GM18498 (cell line): ENCODE measurements around the gene MUS81.

Source experiments
- ATAC-seq: cut with Tn5 transposase; IDR thresholded peaks from one replicate; pipeline ENCODE4 v1.9.1; 2021; ENCODE audit warnings: mild to moderate bottlenecking, moderate library complexity; ENCODE audit not compliant: unreplicated experiment

Gene MUS81

DNA sequence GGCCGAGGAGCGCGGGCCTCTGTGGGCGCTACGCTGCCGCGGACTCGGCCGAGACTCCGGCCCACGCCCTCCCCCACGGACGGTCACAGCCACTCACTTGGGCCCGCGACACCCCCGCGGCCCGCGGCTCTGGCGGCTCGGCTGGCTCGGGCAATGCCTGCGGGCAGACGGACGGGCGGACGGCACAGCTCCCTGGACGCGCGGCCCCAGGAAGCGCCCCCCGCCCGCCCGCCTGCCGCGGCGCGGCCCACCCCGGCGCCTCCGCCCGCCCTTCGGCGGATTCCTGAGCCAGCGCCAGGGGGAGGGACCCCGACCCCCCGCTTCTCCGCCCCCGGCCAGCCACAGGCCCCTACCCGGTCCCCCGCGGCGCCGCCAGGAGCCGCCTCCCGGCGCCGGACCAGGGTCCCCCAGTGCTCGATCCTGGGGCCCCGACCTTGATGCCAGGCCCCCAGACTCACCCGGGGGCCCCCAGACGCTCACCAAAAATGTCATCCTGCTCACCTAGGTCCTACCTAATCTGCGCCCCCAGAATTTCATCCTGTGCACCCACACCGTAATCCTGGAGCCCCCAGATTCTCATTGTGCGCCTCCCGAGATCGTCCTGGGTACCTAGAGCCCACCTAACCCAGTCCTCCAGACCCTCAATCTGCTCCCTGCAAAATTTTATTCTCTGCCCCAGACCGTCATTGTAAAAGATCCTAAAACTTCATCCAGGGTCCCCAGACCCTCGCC is 12.5 kb downstream of the MUS81 start, which contains the start of gene EFEMP2:
Gene EFEMP2, minus strand, starts transcription at position 215 of the 732 bp plus-strand sequence. CDS start 446 bp downstream, outside the sequence.
- no peak for ATAC-seq

- ATAC-seq, result peak; percentile 86
These were observed 13.3 kb downstream of the MUS81 start for GRCh38 chr11:65873318-65874156.

GRCh38 chr11:65879617-65880016 is 19.4 kb downstream of the MUS81 start, which contains the start of gene CTSW:
Gene CTSW, plus strand, starts transcription at chr11:65879837. Its CDS starts 18 bp downstream, at chr11:65879855.
- ATAC-seq, result no peak

- no peak for ATAC-seq
These were observed 19.8 kb downstream of the MUS81 start for GRCh38 chr11:65880027-65880426.

DNA sequence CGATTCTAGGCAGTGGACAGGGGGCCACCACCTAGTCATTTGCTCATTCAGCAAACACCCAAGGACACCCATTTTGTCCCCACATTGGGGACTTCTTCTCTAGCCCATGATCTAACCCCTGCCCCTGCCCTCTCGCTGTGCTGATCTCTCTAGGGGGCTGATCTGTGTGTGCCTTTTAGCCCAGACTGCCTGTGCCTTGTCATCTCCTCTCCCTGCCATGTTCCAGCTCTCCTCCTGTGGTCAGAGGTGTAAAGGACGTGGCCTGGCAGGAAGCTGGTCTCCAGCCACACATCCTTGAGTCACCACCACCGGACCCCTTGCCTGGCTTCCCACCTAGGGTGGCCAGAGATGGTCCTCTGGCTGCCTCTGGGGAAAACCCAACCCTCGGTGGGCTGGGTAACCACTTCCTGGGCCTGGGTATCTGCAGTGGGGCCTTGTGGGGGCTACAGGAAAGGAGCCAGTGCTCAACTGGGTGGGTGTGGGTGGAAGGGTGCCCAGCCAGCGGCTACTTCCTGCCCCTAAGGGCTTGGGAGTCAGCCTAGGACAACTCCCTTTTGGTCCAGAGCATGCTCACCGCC is 20.7 kb downstream of the MUS81 start:
- ATAC-seq, result no peak

DNA sequence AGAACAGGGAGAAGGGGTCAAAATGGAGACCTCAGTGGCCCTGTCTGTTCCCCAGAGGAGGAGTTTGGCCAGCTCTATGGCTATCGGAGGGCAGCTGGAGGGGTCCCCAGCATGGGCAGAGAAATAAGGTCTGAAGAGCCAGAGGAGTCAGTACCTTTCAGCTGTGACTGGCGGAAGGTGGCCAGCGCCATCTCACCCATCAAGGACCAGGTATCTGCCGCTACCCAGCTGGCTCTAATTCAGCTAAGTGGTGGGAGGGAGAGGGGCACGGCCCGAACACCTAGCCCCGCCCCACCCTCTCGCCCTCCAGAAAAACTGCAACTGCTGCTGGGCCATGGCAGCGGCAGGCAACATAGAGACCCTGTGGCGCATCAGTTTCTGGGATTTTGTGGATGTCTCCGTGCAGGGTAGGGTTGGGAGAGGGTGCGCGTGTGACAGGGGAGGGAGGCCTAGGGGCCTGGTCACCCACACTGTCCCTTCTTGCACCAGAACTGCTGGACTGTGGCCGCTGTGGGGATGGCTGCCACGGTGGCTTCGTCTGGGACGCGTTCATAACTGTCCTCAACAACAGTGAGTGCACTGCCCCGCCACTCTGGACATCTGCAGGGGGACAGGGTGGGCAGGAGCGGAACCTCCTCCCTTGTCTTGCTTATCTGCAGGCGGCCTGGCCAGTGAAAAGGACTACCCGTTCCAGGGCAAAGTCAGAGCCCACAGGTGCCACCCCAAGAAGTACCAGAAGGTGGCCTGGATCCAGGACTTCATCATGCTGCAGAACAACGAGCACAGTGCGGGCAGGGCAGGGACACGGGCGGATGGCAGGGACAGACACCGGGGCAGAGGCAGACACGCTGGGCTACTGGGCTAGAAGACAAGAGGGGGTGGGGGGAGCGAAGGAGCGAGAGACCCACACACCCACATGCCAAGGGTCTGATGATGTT is 22.2 kb downstream of the MUS81 start:
- no peak for ATAC-seq

DNA sequence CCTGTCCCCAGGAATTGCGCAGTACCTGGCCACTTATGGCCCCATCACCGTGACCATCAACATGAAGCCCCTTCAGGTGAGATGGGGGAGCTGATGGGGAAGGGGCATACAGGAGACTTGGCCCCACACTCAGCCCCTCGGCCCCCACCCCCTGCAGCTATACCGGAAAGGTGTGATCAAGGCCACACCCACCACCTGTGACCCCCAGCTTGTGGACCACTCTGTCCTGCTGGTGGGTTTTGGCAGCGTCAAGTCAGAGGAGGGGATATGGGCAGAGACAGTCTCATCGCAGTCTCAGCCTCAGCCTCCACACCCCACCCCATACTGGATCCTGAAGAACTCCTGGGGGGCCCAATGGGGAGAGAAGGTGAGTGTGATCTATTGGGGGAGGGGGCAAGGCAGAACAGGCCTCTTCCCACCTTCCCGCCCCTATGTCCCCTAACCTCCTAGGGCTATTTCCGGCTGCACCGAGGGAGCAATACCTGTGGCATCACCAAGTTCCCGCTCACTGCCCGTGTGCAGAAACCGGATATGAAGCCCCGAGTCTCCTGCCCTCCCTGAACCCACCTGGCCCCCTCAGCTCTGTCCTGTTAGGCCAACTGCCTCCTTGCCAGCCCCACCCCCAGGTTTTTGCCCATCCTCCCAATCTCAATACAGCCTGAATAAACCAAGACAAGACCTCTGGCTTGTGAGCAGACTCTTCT is 23.0 kb downstream of the MUS81 start:
- no peak for ATAC-seq

DNA sequence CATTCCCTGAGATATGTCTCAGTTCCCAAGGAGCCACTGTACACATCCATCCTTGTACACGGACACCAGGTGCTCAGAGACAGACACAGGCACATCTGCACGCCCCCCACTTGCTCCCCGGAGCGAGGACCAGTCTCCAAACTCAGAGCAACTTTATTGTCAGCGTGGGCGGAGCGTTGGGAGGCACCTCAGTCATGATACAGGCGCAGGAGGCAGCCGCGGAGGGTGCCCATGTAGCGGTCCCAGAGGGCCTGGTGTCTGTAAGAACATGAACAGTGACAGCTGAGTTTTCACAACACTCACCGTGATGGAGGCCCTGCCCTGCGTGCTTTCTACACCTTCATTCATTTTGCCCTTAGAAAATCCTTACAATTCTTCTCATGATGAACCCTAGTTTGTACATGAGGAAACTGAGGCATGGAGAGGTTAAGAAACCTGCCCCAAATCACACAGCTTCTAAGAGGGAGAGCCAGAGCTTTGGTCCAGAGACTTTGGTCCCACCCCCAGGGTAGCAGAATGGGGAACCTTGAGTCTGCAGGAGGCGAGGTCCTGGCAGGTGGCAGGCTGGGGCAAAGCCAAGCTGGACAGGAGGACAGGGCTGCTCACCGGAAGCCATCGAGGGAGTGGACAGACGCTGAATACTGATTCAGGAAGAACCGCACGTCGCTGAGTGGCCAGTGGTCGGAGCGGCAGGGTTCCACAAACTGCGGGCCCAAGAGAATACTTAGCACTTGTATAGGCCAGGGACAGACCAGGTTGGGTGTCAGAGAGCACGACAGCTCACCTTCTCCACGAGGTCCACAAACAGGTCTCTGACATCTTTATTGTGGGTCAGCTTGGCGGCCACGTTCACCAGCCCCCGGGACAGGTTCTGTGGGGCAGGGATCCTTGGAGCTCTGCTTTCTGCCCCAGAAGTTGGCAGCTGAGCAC is 23.8 kb downstream of the MUS81 start:
- no peak for ATAC-seq

GRCh38 chr11:65884716-65885092 is 24.5 kb downstream of the MUS81 start:
- ATAC-seq, result peak; percentile 31

- ATAC-seq, result no peak
These were observed 25.0 kb downstream of the MUS81 start for GRCh38 chr11:65885231-65885630.

DNA sequence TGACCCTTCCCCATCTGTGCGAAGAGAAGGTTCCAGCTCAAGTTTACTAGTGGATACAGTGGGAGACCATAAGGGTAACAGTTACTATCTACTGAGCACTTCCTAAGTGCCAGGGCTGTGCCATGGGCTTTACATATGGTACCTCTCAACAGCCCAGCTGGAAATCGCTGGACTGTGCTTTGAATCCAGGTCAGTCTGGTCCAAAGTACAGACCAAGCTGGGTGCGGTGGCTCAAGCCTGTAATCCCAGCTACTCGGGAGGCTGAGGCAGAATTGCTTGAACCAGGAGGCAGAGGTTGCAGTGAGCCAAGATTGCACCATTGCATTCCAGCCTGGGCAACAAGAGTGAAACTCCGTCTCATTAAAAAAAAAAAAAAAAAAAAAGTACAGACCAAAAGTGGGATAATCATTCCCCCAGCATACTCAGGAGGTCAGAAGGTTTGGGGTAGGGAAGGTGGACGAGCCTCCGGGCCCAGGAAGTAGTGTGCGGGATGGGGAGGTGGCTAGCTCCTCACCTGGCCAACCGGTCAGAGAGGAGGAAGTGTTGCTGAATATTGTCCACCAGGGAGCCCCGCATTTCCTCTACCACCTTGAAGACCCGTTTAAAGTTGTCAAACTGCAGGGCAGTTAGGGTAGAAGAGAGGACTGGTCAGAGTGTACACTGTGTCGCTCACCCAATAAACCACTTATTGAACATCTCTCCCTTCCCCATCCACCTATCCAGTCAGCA is 25.7 kb downstream of the MUS81 start:
- ATAC-seq, result no peak

DNA sequence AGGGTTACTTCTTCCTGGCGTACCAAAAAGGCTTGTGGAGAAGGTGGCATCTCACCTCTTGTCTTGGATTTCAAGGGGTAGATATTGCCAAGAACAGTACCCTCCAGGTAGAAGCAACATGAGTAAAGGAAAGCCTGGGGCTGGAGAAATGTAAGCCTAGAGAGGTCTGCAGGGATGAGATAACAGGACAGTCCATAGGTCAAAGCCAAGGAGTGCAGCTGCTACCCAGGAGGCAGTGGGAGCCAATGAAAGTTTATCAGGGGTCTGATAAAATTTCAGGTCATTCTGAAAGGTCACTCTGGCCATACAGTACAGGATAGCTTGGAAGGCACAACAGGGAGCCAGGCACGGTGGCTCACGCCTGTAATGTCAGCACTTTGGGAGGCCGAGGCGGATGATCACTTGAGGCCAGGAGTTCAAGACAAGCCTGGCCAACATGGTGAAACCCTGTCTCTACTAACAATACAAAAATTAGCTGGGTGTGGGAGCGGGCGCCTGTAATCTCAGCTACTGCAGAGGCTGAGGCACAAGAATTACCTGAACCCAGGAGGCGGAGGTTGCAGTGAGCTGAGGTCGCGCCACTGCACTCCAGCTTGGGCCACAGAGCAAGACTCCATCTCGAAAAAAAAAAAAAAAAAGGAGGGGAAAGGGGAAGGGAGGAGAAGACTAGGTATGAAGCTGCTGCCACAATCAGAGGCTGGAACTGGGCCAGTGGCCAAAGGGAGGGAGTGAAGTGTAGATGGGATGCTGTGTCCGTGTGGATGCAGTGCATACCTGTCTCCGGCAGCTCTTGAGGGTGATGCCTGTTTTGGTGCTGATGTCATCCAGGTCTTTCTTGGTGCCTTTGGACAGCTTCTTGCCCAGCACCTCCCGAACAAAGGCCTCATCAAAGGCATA is 26.8 kb downstream of the MUS81 start:
- no peak for ATAC-seq

GRCh38 chr11:65887723-65888162 is 27.5 kb downstream of the MUS81 start:
- peak; percentile 8 for ATAC-seq

- peak; percentile 57 for ATAC-seq
These were observed 28.1 kb downstream of the MUS81 start, which contains the start of gene FIBP for GRCh38 chr11:65888163-65888814. Gene FIBP, minus strand, starts transcription at chr11:65888471. Its CDS starts 53 bp downstream, at chr11:65888418.

- ATAC-seq, result peak; percentile 52
These were observed 30.3 kb downstream of the MUS81 start, which contains the start of gene CCDC85B for GRCh38 chr11:65890324-65891218. Gene CCDC85B, plus strand, starts transcription at chr11:65890673. Its CDS starts 111 bp downstream, at chr11:65890784.
